ENCODE data around the gene ARHGEF3. TPM values are rescaled to one million over a fixed set of nuclear protein-coding genes. Genes with fewer than 3 reads are reported as not detected.

Gene ARHGEF3
- total RNA-seq, 1 donor from 2014 or later: 17.4 TPM

GRCh38 chr3:56796202-56796601 is 5.5 kb downstream of the ARHGEF3 start:
- intact Hi-C loops (cut with DNase I): no loop called here
- Histone ChIP-seq H3K4me3 (no peak overlapping the region), H3K27me3 (no peaks in the 10 kb centered on the region), H3K36me3 (no peaks in the 10 kb centered on the region), H3K4me1 (peaks cover 52% of the 10 kb centered on the region), H3K27ac (no peak overlapping the region), H3K9me3 (no peaks in the 10 kb centered on the region)
- TF ChIP-seq POLR2A (IDR thresholded peaks at IDR 0.05) (no peak), POLR2AphosphoS5 (IDR thresholded peaks at IDR 0.05; ENCODE audit: insufficient read depth in 1 of 2, low read depth in 1 of 2) (no peak)
- TF ChIP-seq, protein P1, sequence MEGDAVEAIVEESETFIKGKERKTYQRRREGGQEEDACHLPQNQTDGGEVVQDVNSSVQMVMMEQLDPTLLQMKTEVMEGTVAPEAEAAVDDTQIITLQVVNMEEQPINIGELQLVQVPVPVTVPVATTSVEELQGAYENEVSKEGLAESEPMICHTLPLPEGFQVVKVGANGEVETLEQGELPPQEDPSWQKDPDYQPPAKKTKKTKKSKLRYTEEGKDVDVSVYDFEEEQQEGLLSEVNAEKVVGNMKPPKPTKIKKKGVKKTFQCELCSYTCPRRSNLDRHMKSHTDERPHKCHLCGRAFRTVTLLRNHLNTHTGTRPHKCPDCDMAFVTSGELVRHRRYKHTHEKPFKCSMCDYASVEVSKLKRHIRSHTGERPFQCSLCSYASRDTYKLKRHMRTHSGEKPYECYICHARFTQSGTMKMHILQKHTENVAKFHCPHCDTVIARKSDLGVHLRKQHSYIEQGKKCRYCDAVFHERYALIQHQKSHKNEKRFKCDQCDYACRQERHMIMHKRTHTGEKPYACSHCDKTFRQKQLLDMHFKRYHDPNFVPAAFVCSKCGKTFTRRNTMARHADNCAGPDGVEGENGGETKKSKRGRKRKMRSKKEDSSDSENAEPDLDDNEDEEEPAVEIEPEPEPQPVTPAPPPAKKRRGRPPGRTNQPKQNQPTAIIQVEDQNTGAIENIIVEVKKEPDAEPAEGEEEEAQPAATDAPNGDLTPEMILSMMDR (IDR thresholded peaks at IDR 0.05): no peak
- no peak for DNase-seq (ENCODE audit: extremely low spot score in 2 of 2)

GRCh38 chr3:56795829-56796185 is 5.9 kb downstream of the ARHGEF3 start:
- TF ChIP-seq POLR2AphosphoS5 (IDR thresholded peaks at IDR 0.05; ENCODE audit: insufficient read depth in 1 of 2, low read depth in 1 of 2): no peak
- TF ChIP-seq POLR2A (IDR thresholded peaks at IDR 0.05): no peak
- TF ChIP-seq, protein P1 (IDR thresholded peaks at IDR 0.05): no peak
- intact Hi-C loops (cut with DNase I): no loop called here
- H3K4me1 ChIP-seq: peaks cover 52% of the 10 kb centered on the region

GRCh38 chr3:56795097-56795828 is 6.5 kb downstream of the ARHGEF3 start:
- TF ChIP-seq POLR2AphosphoS5 (IDR thresholded peaks at IDR 0.05; ENCODE audit: insufficient read depth in 1 of 2, low read depth in 1 of 2): no peak
- TF ChIP-seq, protein P1 (IDR thresholded peaks at IDR 0.05): no peak
- no peak for TF ChIP-seq POLR2A (IDR thresholded peaks at IDR 0.05)
- H3K36me3 ChIP-seq: no peaks in the 10 kb centered on the region
- H3K4me1 ChIP-seq: peaks cover 46% of the 10 kb centered on the region
- no peak overlapping the region for H3K4me3 ChIP-seq
- no peak overlapping the region for H3K27ac ChIP-seq
- DNase-seq (ENCODE audit: extremely low spot score in 2 of 2): no peak
- no peaks in the 10 kb centered on the region for H3K9me3 ChIP-seq
- intact Hi-C loops (cut with DNase I): no loop called here
- no peaks in the 10 kb centered on the region for H3K27me3 ChIP-seq

More at GRCh38 chr3:56795829-56796185, 5.9 kb downstream of the ARHGEF3 start:
- no peak for DNase-seq (ENCODE audit: extremely low spot score in 2 of 2)
- Histone ChIP-seq H3K9me3 (no peaks in the 10 kb centered on the region), H3K36me3 (no peaks in the 10 kb centered on the region), H3K27me3 (no peaks in the 10 kb centered on the region), H3K27ac (no peak overlapping the region), H3K4me3 (no peak overlapping the region)

DNA sequence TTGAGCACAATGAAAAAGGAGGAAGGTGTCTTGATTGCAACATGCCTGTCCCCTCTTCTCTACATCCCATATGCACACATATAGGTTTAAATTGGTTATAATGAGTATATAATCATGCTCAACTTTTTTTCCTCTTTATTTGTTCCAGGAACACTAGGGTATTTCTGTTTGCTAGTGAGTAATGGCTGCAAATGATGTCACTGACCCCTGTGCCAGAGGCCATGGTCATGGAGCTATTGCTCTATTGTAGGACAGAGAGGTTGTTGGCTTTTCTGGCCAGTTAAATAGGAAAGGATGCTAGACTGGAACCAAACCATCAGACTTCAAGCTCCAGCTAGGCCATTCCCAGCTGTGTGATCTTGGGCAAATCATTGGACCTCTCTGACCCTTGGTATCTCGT is 9.6 kb downstream of the ARHGEF3 start:
- Histone ChIP-seq H3K4me1 (peaks cover 40% of the 10 kb centered on the region), H3K36me3 (no peaks in the 10 kb centered on the region), H3K4me3 (no peak overlapping the region), H3K27ac (no peak overlapping the region), H3K9me3 (no peaks in the 10 kb centered on the region), H3K27me3 (no peaks in the 10 kb centered on the region)
- TF ChIP-seq POLR2AphosphoS5 (IDR thresholded peaks at IDR 0.05; ENCODE audit: insufficient read depth in 1 of 2, low read depth in 1 of 2): no peak
- TF ChIP-seq POLR2A (IDR thresholded peaks at IDR 0.05): no peak
- TF ChIP-seq, protein P1 (IDR thresholded peaks at IDR 0.05): no peak
- no peak for DNase-seq (ENCODE audit: extremely low spot score in 2 of 2)
- intact Hi-C loops (cut with DNase I): no loop called here
